Measurements from ENCODE around the gene IQGAP3. TPM values are rescaled to one million over a fixed set of nuclear protein-coding genes. Genes with fewer than 3 reads are reported as not detected.

Gene IQGAP3
- total RNA-seq, 1 donor from 2014 or later, result 13.1 TPM

GRCh38 chr1:156500793-156501506, 71.4 kb downstream of the IQGAP3 start:
- Mint-ChIP-seq H3K4me3 (ENCODE audit: unreplicated experiment) (peak overlapping the region; percentile 94), H3K27ac (ENCODE audit: unreplicated experiment) (peak overlapping the region; percentile 83), H3K27me3 (ENCODE audit: unreplicated experiment) (peaks cover 6% of the 10 kb centered on the region), H3K36me3 (ENCODE audit: low read depth, unreplicated experiment) (peaks cover 6% of the 10 kb centered on the region), H3K9me3 (ENCODE audit: unreplicated experiment) (no peaks in the 10 kb centered on the region), H3K4me1 (ENCODE audit: unreplicated experiment) (peaks cover 65% of the 10 kb centered on the region)
- peak; percentile 95 for DNase-seq (ENCODE audit: low spot score)
- peak; percentile 30 for TF ChIP-seq CTCF (IDR thresholded peaks at IDR 0.05; ENCODE audit: unreplicated experiment)

GRCh38 chr1:156500543-156500792, 71.9 kb downstream of the IQGAP3 start, which contains the start of gene MEF2D:
TSS of gene MEF2D (minus strand) at chr1:156500775. CDS start at chr1:156483292, 17,483 bp downstream.
- Mint-ChIP-seq H3K27me3 (ENCODE audit: unreplicated experiment) (peaks cover 9% of the 10 kb centered on the region), H3K27ac (ENCODE audit: unreplicated experiment) (peak within 1 kb of the TSS; percentile 83), H3K9me3 (ENCODE audit: unreplicated experiment) (no peaks in the 10 kb centered on the region)

GRCh38 chr1:156499842-156500542, 72.4 kb downstream of the IQGAP3 start:
- peak; percentile 55 for DNase-seq (ENCODE audit: low spot score)
- H3K27ac Mint-ChIP-seq (ENCODE audit: unreplicated experiment), result peak overlapping the region; percentile 64
- peak overlapping the region; percentile 94 for H3K4me3 Mint-ChIP-seq (ENCODE audit: unreplicated experiment)
- TF ChIP-seq CTCF (IDR thresholded peaks at IDR 0.05; ENCODE audit: unreplicated experiment), result no peak
- no peaks in the 10 kb centered on the region for H3K9me3 Mint-ChIP-seq (ENCODE audit: unreplicated experiment)
- peaks cover 62% of the 10 kb centered on the region for H3K4me1 Mint-ChIP-seq (ENCODE audit: unreplicated experiment)
- H3K27me3 Mint-ChIP-seq (ENCODE audit: unreplicated experiment), result peaks cover 9% of the 10 kb centered on the region
- peaks cover 5% of the 10 kb centered on the region for H3K36me3 Mint-ChIP-seq (ENCODE audit: low read depth, unreplicated experiment)

More at GRCh38 chr1:156500543-156500792, 71.9 kb downstream of the IQGAP3 start, which contains the start of gene MEF2D:
- peaks cover 64% of the 10 kb centered on the region for H3K4me1 Mint-ChIP-seq (ENCODE audit: unreplicated experiment)
- no peak for TF ChIP-seq CTCF (IDR thresholded peaks at IDR 0.05; ENCODE audit: unreplicated experiment)
- no peak for DNase-seq (ENCODE audit: low spot score)
- peaks cover 5% of the 10 kb centered on the region for H3K36me3 Mint-ChIP-seq (ENCODE audit: low read depth, unreplicated experiment)
- H3K4me3 Mint-ChIP-seq (ENCODE audit: unreplicated experiment), result peak within 1 kb of the TSS; percentile 94

GRCh38 chr1:156499194-156499841, 73.0 kb downstream of the IQGAP3 start:
- peaks cover 5% of the 10 kb centered on the region for H3K36me3 Mint-ChIP-seq (ENCODE audit: low read depth, unreplicated experiment)
- DNase-seq (ENCODE audit: low spot score), result no peak
- H3K4me3 Mint-ChIP-seq (ENCODE audit: unreplicated experiment), result peak overlapping the region; percentile 94
- peaks cover 9% of the 10 kb centered on the region for H3K27me3 Mint-ChIP-seq (ENCODE audit: unreplicated experiment)
- H3K4me1 Mint-ChIP-seq (ENCODE audit: unreplicated experiment), result peaks cover 60% of the 10 kb centered on the region
- H3K27ac Mint-ChIP-seq (ENCODE audit: unreplicated experiment), result peak overlapping the region; percentile 82
- H3K9me3 Mint-ChIP-seq (ENCODE audit: unreplicated experiment), result no peaks in the 10 kb centered on the region
- no peak for TF ChIP-seq CTCF (IDR thresholded peaks at IDR 0.05; ENCODE audit: unreplicated experiment)
